ENCODE data around the gene MAP7. TPM values are rescaled to one million over a fixed set of nuclear protein-coding genes. Genes with fewer than 3 reads are reported as not detected.

Gene MAP7
- total and polyA plus RNA-seq, 2 donors (not counting 3 experiments of a cell fraction or from before 2014, with no cell fraction given): 0.07 to 0.42 TPM

DNA sequence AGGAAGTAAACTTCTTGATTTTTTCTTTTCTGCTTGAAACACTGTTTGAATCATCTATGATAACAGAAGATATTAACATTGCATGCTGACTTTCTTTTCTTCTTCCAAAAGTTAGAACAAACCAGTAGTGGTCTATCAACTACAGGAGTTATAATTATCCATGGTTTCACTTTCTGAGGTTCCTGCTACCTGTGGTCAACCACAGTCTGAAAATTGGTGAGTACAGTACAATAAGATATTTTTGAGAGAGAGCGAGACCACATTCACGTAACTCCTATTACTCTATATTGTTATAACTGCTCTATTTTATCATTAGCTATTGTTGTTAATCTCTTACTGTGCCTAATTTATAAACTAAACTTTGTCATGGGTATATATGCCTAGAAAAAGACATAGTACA lies 86.1 kb downstream of the MAP7 start:
- H2AFZ ChIP-seq (ENCODE audit: low read depth, low read length): no peak overlapping the region

More for the DNA sequence above, 86.1 kb downstream of the MAP7 start:
- dilution Hi-C loops (cut with MboI; ENCODE audit: extremely low pct_ligation_motif_present, low sequenced_read_pairs) (no loop called here), intact Hi-C loops (cut with micrococcal nuclease) (no loop called here)
- H3K36me3 ChIP-seq (ENCODE audit: control insufficient read depth in 2 of 2, extremely low read depth in 1 of 2, insufficient read depth in 2 of 2, low read length in 2 of 2): no peaks in the 10 kb centered on the region
- CTCF ChIA-PET: no interaction called here
- POLR2A ChIA-PET: no interaction called here
- no TSS peak for BruUV-seq (replicated peaks)
- no peak overlapping the region for H3K27ac ChIP-seq (ENCODE audit: insufficient read depth, low read depth, low read length)
- FAIRE-seq (no peak), DNase-seq (ENCODE audit: low read depth, low spot score) (no peak)
- H3K4me3 ChIP-seq (replicated peaks in 1 of 3; ENCODE audit: insufficient read depth in 1 of 3, low read depth in 1 of 3, low read length in 3 of 3): no peak overlapping the region
- H3K9ac ChIP-seq (replicated peaks; ENCODE audit: extremely low read depth, insufficient read depth, low read length): no peak overlapping the region
- no peaks in the 10 kb centered on the region for H3K9me3 ChIP-seq (replicated peaks; ENCODE audit: control insufficient read depth, insufficient read depth, low read length)
- H3K79me2 ChIP-seq (ENCODE audit: control insufficient read depth, insufficient read depth, low read length): no peaks in the 10 kb centered on the region
- no peaks in the 10 kb centered on the region for H3K9me1 ChIP-seq (replicated peaks; ENCODE audit: control insufficient read depth, extremely low read depth, insufficient read depth, low read length)
- peaks cover 0 to 8% of the 10 kb centered on the region in 2 experiments for H3K27me3 ChIP-seq (ENCODE audit: control insufficient read depth in 2 of 2, insufficient read depth in 2 of 2, low read length in 2 of 2)
- H3K4me2 ChIP-seq (ENCODE audit: insufficient read depth, low read length): no peak overlapping the region
- TF ChIP-seq EZH2 (IDR thresholded peaks at IDR 0.05; ENCODE audit: borderline replicate concordance, low read depth, low read length, severe bottlenecking) (no peak), MYC (IDR thresholded peaks at IDR 0.05; ENCODE audit: low read depth, low read length) (no peak), JUN (IDR thresholded peaks at IDR 0.05; ENCODE audit: borderline replicate concordance, insufficient read depth, insufficient read length, low read depth) (no peak), POLR2A (IDR thresholded peaks at IDR 0.05; ENCODE audit: low read depth, low read length) (no peak), FOS (IDR thresholded peaks at IDR 0.05; ENCODE audit: borderline replicate concordance, insufficient read depth, low read length) (no peak), POLR2AphosphoS5 (IDR thresholded peaks at IDR 0.05; ENCODE audit: insufficient read depth, low read depth, low read length) (no peak), GATA2 (IDR thresholded peaks at IDR 0.05; ENCODE audit: insufficient read depth, insufficient read length, low read depth, low read length) (no peak)
- TF ChIP-seq, protein P1, sequence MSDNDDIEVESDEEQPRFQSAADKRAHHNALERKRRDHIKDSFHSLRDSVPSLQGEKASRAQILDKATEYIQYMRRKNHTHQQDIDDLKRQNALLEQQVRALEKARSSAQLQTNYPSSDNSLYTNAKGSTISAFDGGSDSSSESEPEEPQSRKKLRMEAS (IDR thresholded peaks at IDR 0.05; ENCODE audit: insufficient read depth, insufficient read length): no peak
- TF ChIP-seq, protein P2, sequence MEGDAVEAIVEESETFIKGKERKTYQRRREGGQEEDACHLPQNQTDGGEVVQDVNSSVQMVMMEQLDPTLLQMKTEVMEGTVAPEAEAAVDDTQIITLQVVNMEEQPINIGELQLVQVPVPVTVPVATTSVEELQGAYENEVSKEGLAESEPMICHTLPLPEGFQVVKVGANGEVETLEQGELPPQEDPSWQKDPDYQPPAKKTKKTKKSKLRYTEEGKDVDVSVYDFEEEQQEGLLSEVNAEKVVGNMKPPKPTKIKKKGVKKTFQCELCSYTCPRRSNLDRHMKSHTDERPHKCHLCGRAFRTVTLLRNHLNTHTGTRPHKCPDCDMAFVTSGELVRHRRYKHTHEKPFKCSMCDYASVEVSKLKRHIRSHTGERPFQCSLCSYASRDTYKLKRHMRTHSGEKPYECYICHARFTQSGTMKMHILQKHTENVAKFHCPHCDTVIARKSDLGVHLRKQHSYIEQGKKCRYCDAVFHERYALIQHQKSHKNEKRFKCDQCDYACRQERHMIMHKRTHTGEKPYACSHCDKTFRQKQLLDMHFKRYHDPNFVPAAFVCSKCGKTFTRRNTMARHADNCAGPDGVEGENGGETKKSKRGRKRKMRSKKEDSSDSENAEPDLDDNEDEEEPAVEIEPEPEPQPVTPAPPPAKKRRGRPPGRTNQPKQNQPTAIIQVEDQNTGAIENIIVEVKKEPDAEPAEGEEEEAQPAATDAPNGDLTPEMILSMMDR (IDR thresholded peaks at IDR 0.05; ENCODE audit: extremely low read depth in 1 of 2, insufficient read depth in 1 of 2, low read depth in 1 of 2, low read length in 2 of 2): no peak
- no peaks in the 10 kb centered on the region for H4K20me1 ChIP-seq (replicated peaks; ENCODE audit: control insufficient read depth, extremely low read depth, insufficient read depth, low read length)
- H3K4me1 ChIP-seq (ENCODE audit: control insufficient read depth, extremely low read depth, insufficient read depth, low read length): no peaks in the 10 kb centered on the region
